ENCODE measurements around the gene GABRR1. TPM values are rescaled to one million over a fixed set of nuclear protein-coding genes. Genes with fewer than 3 reads are reported as not detected.
A peak's percentile ranks its signal among the peaks of the same experiment; 100 is the strongest.
"Not testable (repeated sequence)": the region's sequence is repeated elsewhere in the genome, so short reads cannot be mapped to it uniquely, and the experiment has no call there.

GABRR1 gene
- total RNA-seq, 4 donors from 2014 or later = 0.14 TPM; not detected in 3

DNA sequence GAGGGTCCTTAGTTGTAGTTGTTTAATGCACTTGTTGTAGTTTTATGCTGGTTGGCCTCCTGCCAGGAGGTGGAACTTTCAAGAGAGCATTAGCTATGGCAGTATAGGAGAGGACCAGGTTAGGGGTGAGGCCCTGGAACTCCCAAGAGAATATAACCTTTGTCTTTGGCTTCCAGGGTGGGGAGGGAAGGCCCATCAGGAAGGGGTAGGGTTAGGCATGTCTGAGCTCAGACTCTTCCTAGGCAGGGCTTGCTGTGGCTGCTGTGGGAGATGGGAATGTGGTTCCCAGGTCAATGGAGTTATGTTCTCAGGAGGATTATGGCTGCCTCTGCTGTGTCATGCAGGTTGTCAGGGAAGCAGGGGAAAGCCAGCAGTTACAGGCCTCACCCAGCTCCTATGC is 20.0 kb upstream of the GABRR1 start:
- DNase-seq = peak; percentile 20

DNA sequence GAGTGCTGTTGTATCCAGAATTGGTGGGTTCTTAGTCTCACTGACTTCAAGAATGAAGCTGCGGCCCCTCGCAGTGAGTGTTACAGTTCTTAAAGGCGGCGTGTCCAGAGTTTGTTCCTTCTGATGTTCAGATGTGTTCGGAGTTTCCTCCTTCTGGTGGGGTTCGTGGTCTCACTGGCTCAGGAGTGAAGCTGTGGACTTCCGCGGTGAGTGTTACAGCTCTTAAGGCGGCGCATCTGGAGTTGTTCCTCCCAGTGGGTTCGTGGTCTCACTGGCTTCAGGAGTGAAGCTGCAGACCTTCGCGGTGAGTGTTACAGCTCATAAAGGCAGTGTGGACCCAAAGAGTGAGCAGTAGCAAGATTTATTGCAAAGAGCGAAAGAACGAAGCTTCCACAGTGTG is 16.4 kb upstream of the GABRR1 start:
- 80 to 85% methylated on average over 2 to 13 of the region's 15 CpGs for WGBS, 2 donors (ENCODE audit: low coverage in 1 of 2)
- H3K9me3 ChIP-seq; H3K27ac ChIP-seq; H3K4me3 ChIP-seq; H3K36me3 ChIP-seq; intact Hi-C loops (cut with DNase I; ENCODE audit: low total_unique reads); H3K27me3 ChIP-seq; DNase-seq; H3K4me1 ChIP-seq: not testable (repeated sequence)
- in situ Hi-C loops (cut with MboI; ENCODE audit: low pct_ligation_motif_present in 1 of 4, low pct_unique_long_range_greater_than_20kb in 1 of 4, low sequenced_read_pairs in 3 of 4) = loop anchor here in 2 of 4 donors (10.0 to 25.0 kb wide), 2 partner anchors 121 to 249 kb away; partner anchors contain the start of gene SRSF12 (in 1 of the 2)

More for the DNA sequence above, 20.0 kb upstream of the GABRR1 start:
- no peaks in the 10 kb centered on the region for H3K27me3 ChIP-seq
- in situ Hi-C loops (cut with MboI; ENCODE audit: low pct_ligation_motif_present in 1 of 4, low pct_unique_long_range_greater_than_20kb in 1 of 4, low sequenced_read_pairs in 3 of 4) (loop anchor here in 2 of 4 donors (10.0 to 25.0 kb wide), 2 partner anchors 125 to 252 kb away; partner anchors contain the start of gene SRSF12 (in 1 of the 2)), intact Hi-C loops (cut with DNase I; ENCODE audit: low total_unique reads) (no loop called here)
- H3K4me1 ChIP-seq = no peaks in the 10 kb centered on the region
- no peaks in the 10 kb centered on the region for H3K36me3 ChIP-seq
- H3K27ac ChIP-seq = no peak overlapping the region
- TF ChIP-seq EP300 (IDR thresholded peaks at IDR 0.05; ENCODE audit: low read depth) (no peak), POLR2A (IDR thresholded peaks at IDR 0.05) (no peak), POLR2AphosphoS5 (IDR thresholded peaks at IDR 0.05) (no peak)
- TF ChIP-seq, protein P1, sequence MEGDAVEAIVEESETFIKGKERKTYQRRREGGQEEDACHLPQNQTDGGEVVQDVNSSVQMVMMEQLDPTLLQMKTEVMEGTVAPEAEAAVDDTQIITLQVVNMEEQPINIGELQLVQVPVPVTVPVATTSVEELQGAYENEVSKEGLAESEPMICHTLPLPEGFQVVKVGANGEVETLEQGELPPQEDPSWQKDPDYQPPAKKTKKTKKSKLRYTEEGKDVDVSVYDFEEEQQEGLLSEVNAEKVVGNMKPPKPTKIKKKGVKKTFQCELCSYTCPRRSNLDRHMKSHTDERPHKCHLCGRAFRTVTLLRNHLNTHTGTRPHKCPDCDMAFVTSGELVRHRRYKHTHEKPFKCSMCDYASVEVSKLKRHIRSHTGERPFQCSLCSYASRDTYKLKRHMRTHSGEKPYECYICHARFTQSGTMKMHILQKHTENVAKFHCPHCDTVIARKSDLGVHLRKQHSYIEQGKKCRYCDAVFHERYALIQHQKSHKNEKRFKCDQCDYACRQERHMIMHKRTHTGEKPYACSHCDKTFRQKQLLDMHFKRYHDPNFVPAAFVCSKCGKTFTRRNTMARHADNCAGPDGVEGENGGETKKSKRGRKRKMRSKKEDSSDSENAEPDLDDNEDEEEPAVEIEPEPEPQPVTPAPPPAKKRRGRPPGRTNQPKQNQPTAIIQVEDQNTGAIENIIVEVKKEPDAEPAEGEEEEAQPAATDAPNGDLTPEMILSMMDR (IDR thresholded peaks at IDR 0.05) = no peak
- no peak overlapping the region for H3K4me3 ChIP-seq
- no peaks in the 10 kb centered on the region for H3K9me3 ChIP-seq

DNA sequence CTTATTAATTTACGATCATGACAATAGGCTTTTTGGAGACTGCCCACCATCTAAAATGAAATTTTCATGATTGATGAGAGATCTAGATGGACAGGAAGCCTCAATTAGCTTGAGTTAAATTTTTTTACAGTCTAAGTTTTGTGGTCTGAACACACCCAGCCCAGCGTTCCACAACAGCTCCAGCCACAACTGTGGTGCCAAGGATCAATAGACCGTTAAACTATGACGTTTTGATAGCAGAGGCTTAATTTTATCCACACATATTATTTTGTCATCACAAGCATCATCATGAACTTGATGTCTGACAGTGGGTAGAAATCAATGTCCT is 5.5 kb upstream of the GABRR1 start:
- DNase-seq = no peak
- in situ Hi-C loops (cut with MboI; ENCODE audit: low pct_ligation_motif_present in 1 of 4, low pct_unique_long_range_greater_than_20kb in 1 of 4, low sequenced_read_pairs in 3 of 4) = no loop called here
- intact Hi-C loops (cut with DNase I; ENCODE audit: low total_unique reads) = no loop called here
- no peaks in the 10 kb centered on the region for H3K9me3 ChIP-seq
- TF ChIP-seq, protein P1 (IDR thresholded peaks at IDR 0.05) = no peak
- TF ChIP-seq POLR2A (IDR thresholded peaks at IDR 0.05) (no peak), POLR2AphosphoS5 (IDR thresholded peaks at IDR 0.05) (no peak), EP300 (IDR thresholded peaks at IDR 0.05; ENCODE audit: low read depth) (no peak)
- no peak overlapping the region for H3K4me3 ChIP-seq
- peaks cover 0 to 5% (median 0%) of the 10 kb centered on the region in 4 donors for H3K4me1 ChIP-seq
- WGBS, 2 donors (ENCODE audit: low coverage in 1 of 2) = 62% methylated on average over 4 of the region's 4 CpGs; no CpG with 5 or more reads in 1 of the 2 donors
- H3K27ac ChIP-seq = peak overlapping the region in 1 of 4 donors; percentile 46
- no peaks in the 10 kb centered on the region for H3K27me3 ChIP-seq
- no peaks in the 10 kb centered on the region for H3K36me3 ChIP-seq

DNA sequence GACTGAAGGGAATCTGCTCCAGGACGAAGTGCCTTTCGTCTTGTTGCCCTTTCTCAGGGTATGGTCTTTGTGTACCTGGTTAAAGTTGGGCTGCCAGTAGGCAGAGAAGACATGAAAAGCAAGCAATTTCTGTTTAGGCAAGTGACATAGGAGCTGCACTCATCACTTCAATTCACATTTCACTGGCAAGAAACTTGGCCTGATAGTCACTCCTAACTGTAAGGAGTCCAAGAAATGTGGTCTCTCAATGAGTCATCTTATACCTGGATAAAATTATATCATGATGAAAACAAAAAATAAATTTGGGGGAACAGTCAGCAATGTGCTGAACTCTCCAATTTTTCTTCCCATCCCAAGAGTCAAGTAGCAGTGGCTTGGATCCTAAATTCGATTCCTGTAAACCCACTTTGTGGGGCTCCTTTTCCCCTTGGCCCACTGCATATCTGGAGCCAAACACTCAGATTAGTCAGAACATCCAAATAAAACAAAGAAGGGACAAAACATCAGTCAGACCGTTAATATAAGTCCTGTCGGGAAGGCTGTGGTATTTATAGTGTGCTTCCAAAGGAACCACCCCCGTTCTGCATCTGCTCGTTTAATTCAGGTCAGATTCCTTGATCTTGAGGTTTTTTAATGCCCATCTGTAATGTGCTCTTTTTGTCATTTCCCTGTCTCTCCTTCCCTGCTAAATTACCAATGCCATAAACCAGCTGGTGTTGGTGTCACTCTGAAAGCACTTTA is 5.0 kb upstream of the GABRR1 start:
- Histone ChIP-seq H3K4me3 (no peak overlapping the region), H3K4me1 (peaks cover 0 to 5% (median 0%) of the 10 kb centered on the region in 4 donors), H3K36me3 (no peaks in the 10 kb centered on the region), H3K27me3 (no peaks in the 10 kb centered on the region), H3K9me3 (no peaks in the 10 kb centered on the region), H3K27ac (peak overlapping the region in 1 of 4 donors; percentile 46)
- no peak for TF ChIP-seq POLR2A (IDR thresholded peaks at IDR 0.05)
- no peak for TF ChIP-seq EP300 (IDR thresholded peaks at IDR 0.05; ENCODE audit: low read depth)
- TF ChIP-seq, protein P1 (IDR thresholded peaks at IDR 0.05) = no peak
- TF ChIP-seq POLR2AphosphoS5 (IDR thresholded peaks at IDR 0.05) = no peak
- DNase-seq = no peak
- in situ Hi-C loops (cut with MboI; ENCODE audit: low pct_ligation_motif_present in 1 of 4, low pct_unique_long_range_greater_than_20kb in 1 of 4, low sequenced_read_pairs in 3 of 4) (no loop called here), intact Hi-C loops (cut with DNase I; ENCODE audit: low total_unique reads) (no loop called here)
- 53 to 54% methylated on average over 7 of the region's 7 CpGs for WGBS, 2 donors (ENCODE audit: low coverage in 1 of 2)
